Measurements from ENCODE around the gene GPC1.

GRCh38 chr2:240407090-240407489 lies 28.4 kb upstream of the GPC1 start:
- TF ChIP-seq CTCF (IDR thresholded peaks at IDR 0.05 in 4 of 5, conservative IDR thresholded peaks at IDR 0.05 in 1 of 5), result no peak
- no peak for TF ChIP-seq POLR2A (IDR thresholded peaks at IDR 0.05)
